Measurements from ENCODE around the gene PIGU.

The PIGU gene

DNA sequence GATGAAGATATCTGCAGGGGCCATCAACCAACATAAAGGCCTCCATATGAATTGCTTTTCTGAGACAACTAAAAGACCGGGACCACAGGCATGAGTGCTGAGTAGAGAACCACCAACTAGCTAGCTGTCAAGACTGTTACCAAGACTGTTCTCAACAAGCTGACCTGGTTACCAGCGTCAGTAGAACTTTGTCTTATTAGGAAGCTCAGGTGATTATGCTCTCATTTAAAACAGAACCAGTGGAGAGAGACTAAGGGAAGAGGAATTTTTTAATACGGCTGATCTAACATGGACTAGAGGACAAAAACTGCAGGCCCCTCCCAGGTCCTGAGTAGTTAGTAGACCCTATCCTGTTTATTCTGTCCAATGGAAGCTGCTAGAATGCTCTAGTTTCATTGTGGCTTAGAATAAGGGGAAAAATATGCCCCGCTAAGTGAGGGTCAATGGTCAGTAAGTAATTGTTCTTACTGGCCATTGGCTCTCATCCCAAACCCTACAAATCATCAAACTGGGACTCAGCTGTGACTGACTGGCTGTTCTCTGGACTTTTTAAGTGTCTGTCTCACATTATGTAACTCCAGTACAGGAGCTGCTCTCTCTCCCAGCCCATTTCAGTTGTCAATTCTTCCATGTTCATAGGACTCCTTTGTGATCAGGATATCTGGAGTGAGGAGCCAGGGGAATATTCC, 164.5 kb downstream of the PIGU start:
- no peak for DNase-seq (ENCODE audit: low spot score in 2 of 2)
- in situ Hi-C loops (cut with MboI; ENCODE audit: low sequenced_read_pairs), result no loop called here
- Histone ChIP-seq H3K4me3 (no peak overlapping the region), H3K36me3 (replicated peaks) (peaks cover 23% of the 10 kb centered on the region), H3K4me1 (peaks cover 11% of the 10 kb centered on the region; the same call in 1 of the 2 replicates), H3K9me3 (no peaks in the 10 kb centered on the region), H3K27me3 (ENCODE audit: low read depth) (no peaks in the 10 kb centered on the region)

DNA sequence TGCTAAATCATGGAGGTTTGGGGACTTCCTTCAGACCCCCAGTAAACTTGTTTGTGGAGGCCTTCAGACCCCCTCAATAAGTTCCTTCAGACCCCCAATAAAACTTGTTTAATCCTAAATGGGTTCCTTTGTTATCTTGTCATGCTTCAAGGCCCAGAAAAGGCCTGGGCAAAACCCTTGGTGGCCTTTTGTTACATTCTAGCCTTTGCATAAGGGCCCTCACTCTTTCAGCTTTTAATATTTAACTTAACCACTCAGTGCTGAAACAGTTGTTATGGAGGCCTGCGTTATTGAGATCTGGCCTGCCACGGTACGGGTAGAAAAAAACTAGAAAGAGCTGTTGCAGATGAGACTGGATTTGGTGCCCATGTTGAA, 165.0 kb downstream of the PIGU start:
- no peaks in the 10 kb centered on the region for H3K9me3 ChIP-seq
- in situ Hi-C loops (cut with MboI; ENCODE audit: low sequenced_read_pairs), result no loop called here
- peaks cover 23% of the 10 kb centered on the region for H3K36me3 ChIP-seq (replicated peaks)
- peaks cover 7% of the 10 kb centered on the region; the same call in 1 of the 2 replicates for H3K4me1 ChIP-seq
- H3K27me3 ChIP-seq (ENCODE audit: low read depth), result no peaks in the 10 kb centered on the region
- no peak for DNase-seq (ENCODE audit: low spot score in 2 of 2)
- no peak overlapping the region for H3K4me3 ChIP-seq

GRCh38 chr20:34510575-34510974, 166.3 kb downstream of the PIGU start:
- Histone ChIP-seq H3K9me3 (no peaks in the 10 kb centered on the region), H3K4me1 (peaks cover 7% of the 10 kb centered on the region; the same call in 1 of the 2 replicates), H3K36me3 (replicated peaks) (peaks cover 27% of the 10 kb centered on the region), H3K4me3 (no peak overlapping the region), H3K27me3 (ENCODE audit: low read depth) (no peaks in the 10 kb centered on the region)
- no peak for DNase-seq (ENCODE audit: low spot score in 2 of 2)
- in situ Hi-C loops (cut with MboI; ENCODE audit: low sequenced_read_pairs), result no loop called here

Data from HAP-1 (cell line).